ENCODE results near the gene PAMR1.

PAMR1 gene

GRCh38 chr11:35463331-35463751 lies 62.1 kb downstream of the PAMR1 start:
- Mint-ChIP-seq H3K27me3 (peaks cover 13% of the 10 kb centered on the region), H3K9me3 (no peaks in the 10 kb centered on the region)

GRCh38 chr11:35461917-35462538 lies 63.4 kb downstream of the PAMR1 start:
- no peaks in the 10 kb centered on the region for H3K4me1 Mint-ChIP-seq
- no peaks in the 10 kb centered on the region for H3K36me3 Mint-ChIP-seq
- H3K4me3 Mint-ChIP-seq: no peak overlapping the region
- no peaks in the 10 kb centered on the region for H3K9me3 Mint-ChIP-seq
- H3K27ac Mint-ChIP-seq: no peak overlapping the region
- peaks cover 5% of the 10 kb centered on the region for H3K27me3 Mint-ChIP-seq
- ATAC-seq: no peak

More at GRCh38 chr11:35463331-35463751, 62.1 kb downstream of the PAMR1 start:
- Mint-ChIP-seq H3K27ac (no peak overlapping the region), H3K36me3 (no peaks in the 10 kb centered on the region), H3K4me3 (no peak overlapping the region), H3K4me1 (no peaks in the 10 kb centered on the region)
- ATAC-seq: no peak

- Mint-ChIP-seq H3K27ac (no peak overlapping the region), H3K4me3 (no peak overlapping the region), H3K4me1 (no peaks in the 10 kb centered on the region), H3K27me3 (no peaks in the 10 kb centered on the region), H3K36me3 (no peaks in the 10 kb centered on the region), H3K9me3 (no peaks in the 10 kb centered on the region)
- ATAC-seq: no peak
These were observed 65.9 kb downstream of the PAMR1 start for GRCh38 chr11:35459489-35459888.

GRCh38 chr11:35458846-35459245 lies 66.6 kb downstream of the PAMR1 start:
- Mint-ChIP-seq H3K36me3 (no peaks in the 10 kb centered on the region), H3K4me1 (no peaks in the 10 kb centered on the region), H3K27me3 (no peaks in the 10 kb centered on the region), H3K27ac (no peak overlapping the region), H3K9me3 (no peaks in the 10 kb centered on the region), H3K4me3 (no peak overlapping the region)
- no peak for ATAC-seq

- H3K36me3 Mint-ChIP-seq: no peaks in the 10 kb centered on the region
- ATAC-seq: no peak
- peaks cover 16% of the 10 kb centered on the region for H3K27me3 Mint-ChIP-seq
- no peak overlapping the region for H3K4me3 Mint-ChIP-seq
- no peak overlapping the region for H3K27ac Mint-ChIP-seq
- no peaks in the 10 kb centered on the region for H3K4me1 Mint-ChIP-seq
- H3K9me3 Mint-ChIP-seq: no peaks in the 10 kb centered on the region
These were observed 71.1 kb downstream of the PAMR1 start for GRCh38 chr11:35454362-35454761.

GRCh38 chr11:35436581-35437250 lies 88.7 kb downstream of the PAMR1 start:
- Mint-ChIP-seq H3K27me3 (peaks cover 26% of the 10 kb centered on the region), H3K9me3 (no peaks in the 10 kb centered on the region), H3K4me1 (no peaks in the 10 kb centered on the region), H3K36me3 (no peaks in the 10 kb centered on the region), H3K4me3 (no peak overlapping the region), H3K27ac (no peak overlapping the region)
- ATAC-seq: no peak

GRCh38 chr11:35433588-35433987 lies 91.8 kb downstream of the PAMR1 start:
- H3K27me3 Mint-ChIP-seq: peaks cover 19% of the 10 kb centered on the region
- H3K27ac Mint-ChIP-seq: no peak overlapping the region
- no peak overlapping the region for H3K4me3 Mint-ChIP-seq
- H3K36me3 Mint-ChIP-seq: no peaks in the 10 kb centered on the region
- no peak for ATAC-seq
- H3K9me3 Mint-ChIP-seq: no peaks in the 10 kb centered on the region
- no peaks in the 10 kb centered on the region for H3K4me1 Mint-ChIP-seq

- Mint-ChIP-seq H3K27me3 (peaks cover 31% of the 10 kb centered on the region), H3K27ac (no peak overlapping the region), H3K9me3 (no peaks in the 10 kb centered on the region), H3K36me3 (no peaks in the 10 kb centered on the region), H3K4me3 (no peak overlapping the region), H3K4me1 (no peaks in the 10 kb centered on the region)
- ATAC-seq: no peak
These were observed 93.0 kb downstream of the PAMR1 start for GRCh38 chr11:35432464-35432863.

GRCh38 chr11:35427071-35427470 lies 98.3 kb downstream of the PAMR1 start:
- H3K9me3 Mint-ChIP-seq: no peaks in the 10 kb centered on the region
- ATAC-seq: no peak
- H3K36me3 Mint-ChIP-seq: no peaks in the 10 kb centered on the region
- no peaks in the 10 kb centered on the region for H3K4me1 Mint-ChIP-seq
- peaks cover 20% of the 10 kb centered on the region for H3K27me3 Mint-ChIP-seq
- H3K4me3 Mint-ChIP-seq: no peak overlapping the region
- no peak overlapping the region for H3K27ac Mint-ChIP-seq

- H3K4me1 Mint-ChIP-seq: no peaks in the 10 kb centered on the region
- H3K27ac Mint-ChIP-seq: no peak overlapping the region
- no peaks in the 10 kb centered on the region for H3K36me3 Mint-ChIP-seq
- H3K9me3 Mint-ChIP-seq: no peaks in the 10 kb centered on the region
- no peak for ATAC-seq
- no peak overlapping the region for H3K4me3 Mint-ChIP-seq
- peaks cover 25% of the 10 kb centered on the region for H3K27me3 Mint-ChIP-seq
These were observed 99.1 kb downstream of the PAMR1 start for GRCh38 chr11:35426351-35426750.

GRCh38 chr11:35425603-35426212 lies 99.7 kb downstream of the PAMR1 start:
- H3K9me3 Mint-ChIP-seq: no peaks in the 10 kb centered on the region
- H3K4me3 Mint-ChIP-seq: no peak overlapping the region
- H3K36me3 Mint-ChIP-seq: no peaks in the 10 kb centered on the region
- no peak overlapping the region for H3K27ac Mint-ChIP-seq
- H3K4me1 Mint-ChIP-seq: peaks cover 5% of the 10 kb centered on the region
- ATAC-seq: no peak
- peaks cover 32% of the 10 kb centered on the region for H3K27me3 Mint-ChIP-seq

GRCh38 chr11:35424157-35424940 lies 101.1 kb downstream of the PAMR1 start:
- H3K27ac Mint-ChIP-seq: no peak overlapping the region
- H3K4me3 Mint-ChIP-seq: no peak overlapping the region
- no peak for ATAC-seq
- no peaks in the 10 kb centered on the region for H3K9me3 Mint-ChIP-seq
- H3K27me3 Mint-ChIP-seq: peaks cover 45% of the 10 kb centered on the region
- H3K4me1 Mint-ChIP-seq: peaks cover 17% of the 10 kb centered on the region
- no peaks in the 10 kb centered on the region for H3K36me3 Mint-ChIP-seq

GRCh38 chr11:35420371-35420770 lies 105.0 kb downstream of the PAMR1 start:
- peak overlapping the region; percentile 52 for H3K4me3 Mint-ChIP-seq
- H3K9me3 Mint-ChIP-seq: no peaks in the 10 kb centered on the region
- ATAC-seq: no peak
- H3K27ac Mint-ChIP-seq: no peak overlapping the region
- peaks cover 60% of the 10 kb centered on the region for H3K27me3 Mint-ChIP-seq
- no peaks in the 10 kb centered on the region for H3K36me3 Mint-ChIP-seq
- H3K4me1 Mint-ChIP-seq: peaks cover 26% of the 10 kb centered on the region

- H3K27ac Mint-ChIP-seq: no peak overlapping the region
- peaks cover 26% of the 10 kb centered on the region for H3K4me1 Mint-ChIP-seq
- H3K36me3 Mint-ChIP-seq: no peaks in the 10 kb centered on the region
- H3K4me3 Mint-ChIP-seq: peak overlapping the region; percentile 76
- ATAC-seq: no peak
- H3K9me3 Mint-ChIP-seq: no peaks in the 10 kb centered on the region
- peaks cover 63% of the 10 kb centered on the region for H3K27me3 Mint-ChIP-seq
These were observed 105.5 kb downstream of the PAMR1 start for GRCh38 chr11:35419830-35420333.

GRCh38 chr11:35419184-35419829 lies 106.1 kb downstream of the PAMR1 start, which contains the start of gene SLC1A2:
SLC1A2 (minus strand) TSS chr11:35419558; CDS start chr11:35418966, 592 bp downstream.
- H3K36me3 Mint-ChIP-seq: no peaks in the 10 kb centered on the region
- H3K4me3 Mint-ChIP-seq: peak within 1 kb of the TSS; percentile 76
- no peak within 1 kb of the TSS for H3K27ac Mint-ChIP-seq
- peaks cover 63% of the 10 kb centered on the region for H3K27me3 Mint-ChIP-seq
- peaks cover 26% of the 10 kb centered on the region for H3K4me1 Mint-ChIP-seq
- no peaks in the 10 kb centered on the region for H3K9me3 Mint-ChIP-seq
- ATAC-seq: peak; percentile 4

Data from stimulated activated memory B cell treated with anti-CD40 and anti-IgM and Interleukin-4, amounts not matched to agents 10 μg/mL and 1 μg/mL and 100 μg/mL, for 72 hours (primary cell).